Fibroblast of peridontal ligament (primary cell): ENCODE results near the gene GBA2.

Source experiments
- DNase-seq: peaks from one replicate; pipeline ENCODE4 v3.0.0-alpha.2; 2010; ENCODE audit errors: extremely low read depth

GBA2 gene

GRCh38 chr9:35716230-35716629 lies 32.8 kb downstream of the GBA2 start:
- DNase-seq: peak; percentile 21

- DNase-seq: no peak
These were observed 34.3 kb downstream of the GBA2 start for GRCh38 chr9:35714579-35715252.

GRCh38 chr9:35714123-35714522 lies 34.9 kb downstream of the GBA2 start:
- DNase-seq: no peak

- no peak for DNase-seq
These were observed 35.5 kb downstream of the GBA2 start for GRCh38 chr9:35713578-35713977.

DNA sequence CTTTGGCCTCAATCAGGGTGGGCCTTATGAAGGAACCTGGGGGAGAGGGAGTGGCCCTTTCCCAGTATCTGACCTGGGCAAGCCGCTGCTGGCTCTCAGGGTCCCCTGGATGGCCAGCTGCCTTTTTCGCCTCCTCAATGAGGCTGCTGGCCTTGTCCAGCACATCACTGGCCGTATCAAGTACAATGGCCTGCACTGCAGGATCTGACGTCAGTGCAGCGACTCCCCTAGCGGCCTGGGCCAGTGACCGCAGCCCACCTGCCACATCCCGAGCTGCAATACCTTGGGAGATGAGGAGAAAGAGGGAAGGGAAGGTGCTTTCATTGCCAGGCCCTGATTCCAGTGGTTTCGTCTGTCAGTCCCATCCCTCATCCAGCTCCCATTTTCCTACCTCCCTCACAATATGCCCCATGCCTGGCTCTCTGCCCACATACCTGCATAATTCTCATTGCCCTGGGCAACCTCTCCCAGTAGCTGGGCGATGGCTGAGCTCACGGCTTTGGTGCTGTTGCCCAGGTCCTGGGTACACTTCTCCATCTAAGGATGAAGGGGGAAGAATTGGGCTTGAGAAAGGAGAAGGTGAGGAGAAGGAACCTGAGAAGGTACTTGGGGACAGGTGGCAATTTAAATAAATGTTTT lies 36.1 kb downstream of the GBA2 start:
- DNase-seq: no peak

GRCh38 chr9:35711501-35712428 lies 37.3 kb downstream of the GBA2 start:
- no peak for DNase-seq

- no peak for DNase-seq
These were observed 38.1 kb downstream of the GBA2 start for GRCh38 chr9:35710818-35711500.

DNA sequence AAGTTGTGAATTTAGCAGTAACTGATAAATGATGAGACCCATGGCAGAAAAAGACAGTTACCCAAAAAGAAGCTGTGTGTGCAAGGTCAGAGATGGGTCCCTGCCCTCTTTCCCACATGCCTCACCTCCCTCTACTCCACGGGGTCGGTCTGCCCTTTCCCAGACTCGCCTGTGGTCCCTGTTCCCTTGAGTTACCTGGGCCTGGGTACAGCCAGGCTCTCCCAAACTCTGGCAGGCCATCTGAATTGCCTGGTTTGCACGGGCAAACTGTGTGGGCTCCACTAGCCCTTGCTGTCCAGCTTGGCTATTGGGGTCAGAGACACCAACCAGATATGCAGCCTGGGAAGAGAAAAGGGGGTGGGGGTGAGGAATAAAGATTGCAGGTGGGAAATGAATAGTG lies 40.9 kb downstream of the GBA2 start:
- DNase-seq: no peak

- no peak for DNase-seq
These were observed 42.1 kb downstream of the GBA2 start for GRCh38 chr9:35706951-35707350.

- no peak for DNase-seq
These were observed 43.1 kb downstream of the GBA2 start for GRCh38 chr9:35705836-35706430.

GRCh38 chr9:35705372-35705771 lies 43.7 kb downstream of the GBA2 start:
- no peak for DNase-seq

DNA sequence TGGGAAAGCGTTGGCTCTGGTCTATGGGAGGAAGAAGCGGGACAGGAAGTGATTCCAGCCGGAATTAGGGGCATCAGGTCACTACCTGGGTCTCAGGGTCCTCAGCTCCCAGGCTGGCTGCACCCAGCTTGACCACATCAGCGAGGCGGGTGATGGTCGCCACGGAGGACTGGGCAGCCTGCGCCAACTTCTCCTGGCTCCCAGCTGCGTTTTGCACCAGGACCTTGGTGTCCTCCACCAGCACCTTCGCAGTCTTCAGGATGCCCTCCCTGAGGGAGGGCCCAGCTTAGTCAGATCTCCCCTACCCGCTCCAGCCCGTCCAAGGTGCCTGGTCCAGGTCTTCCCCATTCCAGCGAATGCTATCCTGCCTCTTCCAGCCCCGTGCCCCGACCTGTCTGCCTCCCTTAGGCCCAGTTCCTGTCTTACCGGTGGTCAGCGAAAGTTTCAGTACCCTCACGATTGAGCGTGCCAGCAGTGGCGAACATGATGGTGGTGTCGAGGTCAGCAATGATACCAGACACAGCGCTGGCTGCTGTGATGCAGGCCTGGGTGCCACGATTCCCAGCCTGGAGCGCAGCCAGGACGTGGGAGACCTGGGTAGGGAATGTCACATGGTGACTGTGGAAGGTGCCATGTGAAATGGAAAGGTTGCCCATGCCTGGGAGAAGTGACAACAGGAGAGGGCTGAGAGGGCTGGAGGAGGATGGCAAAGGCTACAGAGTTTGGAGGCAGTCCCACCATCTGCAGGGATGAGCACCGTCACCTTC lies 44.9 kb downstream of the GBA2 start:
- no peak for DNase-seq

- no peak for DNase-seq
These were observed 46.3 kb downstream of the GBA2 start for GRCh38 chr9:35702696-35703095.

DNA sequence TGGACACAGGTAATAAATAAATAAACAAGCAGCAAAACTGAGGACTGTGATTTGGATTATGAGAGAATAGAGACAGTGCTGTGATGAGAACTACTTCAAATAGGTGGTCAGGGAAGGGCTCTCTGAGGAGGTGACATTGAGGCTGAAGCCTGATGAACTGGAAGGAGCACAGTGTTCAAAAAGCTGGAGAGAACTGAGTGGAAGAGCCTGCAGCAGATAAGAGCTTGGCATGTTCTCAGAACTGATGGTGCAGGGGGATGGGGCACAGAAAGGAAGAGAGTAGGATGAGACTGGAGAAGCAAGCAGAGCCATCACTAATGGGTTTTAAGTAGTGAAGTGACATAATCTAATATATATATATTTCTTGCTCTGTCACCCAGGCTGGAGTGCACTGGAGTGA lies 48.1 kb downstream of the GBA2 start:
- DNase-seq: no peak

- DNase-seq: no peak
These were observed 49.0 kb downstream of the GBA2 start for GRCh38 chr9:35700031-35700430.

GRCh38 chr9:35698231-35698630 lies 50.8 kb downstream of the GBA2 start:
- no peak for DNase-seq

DNA sequence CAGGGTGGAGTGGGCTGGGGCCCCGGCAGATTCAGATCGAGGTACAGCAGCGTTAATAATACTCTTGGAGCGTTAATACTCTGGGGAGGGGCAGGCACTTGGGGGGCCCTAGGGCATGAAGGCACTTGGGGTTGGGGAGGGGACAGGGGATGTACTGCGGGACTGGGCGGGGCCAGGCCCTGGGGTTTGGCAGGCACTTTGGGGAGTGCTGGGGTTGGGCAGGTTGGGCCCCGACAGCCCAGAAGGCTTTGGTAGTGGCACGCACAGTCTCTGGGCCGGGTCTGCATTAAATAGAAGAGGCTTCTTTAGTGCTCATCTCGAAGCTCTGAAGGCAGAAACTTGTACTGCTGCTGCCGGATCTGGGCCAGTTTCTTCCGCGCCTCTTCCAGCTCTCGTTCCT lies 51.5 kb downstream of the GBA2 start:
- DNase-seq: no peak

- peak; percentile 40 for DNase-seq
These were observed 52.4 kb downstream of the GBA2 start for GRCh38 chr9:35696520-35697215.

- DNase-seq: no peak
These were observed 53.1 kb downstream of the GBA2 start for GRCh38 chr9:35695943-35696401.

DNA sequence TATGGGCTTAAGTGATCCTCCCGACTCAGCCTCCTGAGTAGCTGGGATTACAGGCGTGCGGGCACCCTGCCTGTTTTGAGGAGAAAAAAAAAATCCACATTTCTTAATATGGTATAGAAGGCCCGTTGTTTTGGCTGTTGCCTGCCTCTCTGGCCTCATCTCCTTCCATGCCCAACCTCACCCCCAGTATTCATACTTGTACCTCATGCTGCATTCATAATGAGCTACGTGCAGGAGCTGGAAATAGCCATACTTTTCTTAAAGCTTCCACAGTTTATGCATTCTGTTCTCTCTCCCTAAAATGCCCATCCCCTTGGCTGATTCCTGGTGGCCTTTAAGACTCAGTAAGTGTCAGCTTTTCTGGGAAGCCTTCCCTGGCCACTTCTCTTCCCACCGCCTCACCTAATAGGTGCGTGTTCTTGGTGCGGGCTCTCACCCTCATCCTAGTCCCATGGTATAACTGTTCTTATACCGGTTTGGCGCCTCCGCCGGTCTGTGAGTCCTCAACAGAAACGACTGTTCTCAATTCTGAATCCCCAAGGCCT lies 57.2 kb downstream of the GBA2 start:
- DNase-seq: no peak
